ENCODE measurements around the gene BST2.

BST2 gene

DNA sequence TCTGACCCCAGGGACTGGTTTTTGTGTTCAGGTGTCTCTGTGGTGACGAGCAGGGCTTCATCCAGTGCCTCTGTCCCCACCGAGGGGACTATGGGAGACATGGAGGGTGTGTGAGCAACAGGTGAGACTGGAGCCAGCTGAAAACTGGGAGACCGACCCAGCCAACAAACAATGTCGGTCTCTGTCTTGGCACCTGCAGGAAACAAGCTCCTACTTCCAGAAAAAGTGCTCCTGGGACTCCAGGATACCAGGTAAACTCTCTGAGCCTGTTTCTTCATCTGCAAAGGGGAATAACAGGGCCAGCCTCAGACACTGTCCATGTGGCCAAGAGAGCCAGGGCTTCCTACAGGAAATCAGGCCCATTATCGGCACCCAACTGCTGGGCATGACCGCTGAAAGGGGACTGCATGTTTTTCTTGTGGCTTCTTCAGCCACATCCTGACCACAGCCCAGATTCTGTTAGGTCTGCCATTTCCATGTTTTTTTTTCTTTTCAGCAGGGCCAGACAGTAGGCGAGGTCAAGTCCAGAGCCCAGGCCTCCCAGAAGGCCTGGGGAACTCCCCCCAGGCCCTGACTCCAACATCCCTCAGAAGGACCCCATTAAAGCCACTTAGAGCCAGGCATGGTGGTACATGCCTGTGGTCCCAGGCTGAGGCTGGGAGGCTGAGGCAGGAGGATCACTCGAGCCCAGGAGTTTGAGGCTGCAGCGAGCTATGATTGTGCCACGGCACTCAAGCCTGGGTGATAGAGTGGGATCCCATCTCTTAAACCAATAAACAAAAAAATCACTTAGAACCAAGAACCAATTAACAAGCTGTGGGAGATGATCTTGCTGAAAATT is 836 bp upstream of the BST2 start:
- H3K27ac ChIP-seq = peak overlapping the region; percentile 67
- TF ChIP-seq ZFX (IDR thresholded peaks at IDR 0.05; ENCODE audit: borderline replicate concordance) = no peak
- no peak for TF ChIP-seq CTCF (IDR thresholded peaks at IDR 0.05)

DNA sequence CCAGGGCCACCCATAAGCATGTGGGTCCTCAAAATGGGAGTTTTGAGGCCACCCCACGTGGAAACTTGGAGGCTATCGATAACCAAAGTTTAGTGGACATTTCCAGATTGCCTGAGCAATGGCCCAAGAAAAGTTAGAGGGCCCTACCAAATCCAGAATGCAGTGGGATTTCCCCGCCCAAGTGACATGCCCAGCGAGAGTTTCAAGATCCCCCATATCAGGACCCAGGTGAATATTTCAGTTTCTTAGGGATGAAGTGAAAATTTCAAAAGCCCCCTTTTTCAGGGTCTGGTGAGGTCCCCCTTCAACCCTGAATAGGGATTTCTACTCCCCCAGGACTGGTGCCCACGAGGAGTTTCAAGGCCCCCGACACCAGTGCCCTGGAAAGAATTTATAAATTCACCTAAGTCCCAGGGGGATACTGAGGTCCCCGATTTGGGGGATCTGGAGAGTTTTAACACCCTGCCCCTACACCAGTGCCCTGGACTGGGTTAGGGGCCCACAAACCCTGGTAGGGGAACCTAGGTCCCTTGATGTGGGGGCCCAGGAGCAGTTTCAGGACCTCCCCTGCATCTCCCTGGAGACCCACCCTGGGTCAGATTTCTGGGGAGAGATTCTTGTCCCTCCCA is 695 bp downstream of the BST2 start:
- TF ChIP-seq ZFX (IDR thresholded peaks at IDR 0.05; ENCODE audit: borderline replicate concordance) (no peak), CTCF (IDR thresholded peaks at IDR 0.05) (no peak)
- H3K27ac ChIP-seq = peak overlapping the region; percentile 67

- no peak overlapping the region for H3K27ac ChIP-seq
- TF ChIP-seq ZFX (IDR thresholded peaks at IDR 0.05; ENCODE audit: borderline replicate concordance) = no peak
- TF ChIP-seq CTCF (IDR thresholded peaks at IDR 0.05) = no peak
These were observed 1.4 kb downstream of the BST2 start for GRCh38 chr19:17404015-17404414.

DNA sequence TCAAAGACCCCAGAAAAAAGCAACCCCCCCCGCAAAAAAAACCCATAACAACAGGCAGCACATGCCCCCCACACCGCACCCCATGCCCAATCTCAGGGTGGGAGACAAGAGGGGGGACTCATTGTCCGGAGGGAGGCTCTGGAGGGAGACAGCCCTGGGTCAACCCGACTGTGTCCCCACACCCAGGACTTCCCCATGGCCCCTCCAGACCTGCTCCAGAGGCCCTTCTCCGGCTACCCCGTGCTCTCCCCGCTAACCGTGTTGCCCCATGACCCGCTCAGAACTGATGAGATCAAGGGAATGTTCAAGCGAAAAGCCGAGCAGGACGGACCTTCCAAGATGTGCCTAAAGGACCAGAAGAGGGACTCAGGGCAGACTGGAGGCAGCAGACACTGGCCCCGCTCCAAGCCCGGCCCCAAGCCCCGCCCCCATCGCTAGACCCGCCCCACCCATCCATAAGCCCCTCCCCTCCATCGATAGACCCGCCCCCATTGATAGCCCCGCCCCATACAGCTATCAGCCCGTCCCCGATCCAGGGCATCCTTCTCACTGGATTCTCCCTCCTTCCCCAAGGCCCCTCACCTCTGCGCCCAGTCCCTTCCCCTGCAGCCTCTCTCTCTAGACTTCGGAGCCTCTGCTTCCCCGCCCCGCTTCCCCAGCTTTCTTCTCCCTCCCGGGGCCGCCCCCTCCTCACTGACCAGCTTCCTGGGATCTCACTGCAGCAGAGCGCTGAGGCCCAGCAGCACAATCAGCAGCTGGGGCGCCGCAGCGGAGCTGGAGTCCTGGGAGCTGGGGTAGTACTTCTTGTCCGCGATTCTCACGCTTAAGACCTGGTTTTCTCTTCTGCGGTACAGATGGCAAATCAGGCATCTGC is 2.2 kb downstream of the BST2 start:
- H3K27ac ChIP-seq = no peak overlapping the region
- TF ChIP-seq ZFX (IDR thresholded peaks at IDR 0.05; ENCODE audit: borderline replicate concordance) (no peak), CTCF (IDR thresholded peaks at IDR 0.05) (no peak)

DNA sequence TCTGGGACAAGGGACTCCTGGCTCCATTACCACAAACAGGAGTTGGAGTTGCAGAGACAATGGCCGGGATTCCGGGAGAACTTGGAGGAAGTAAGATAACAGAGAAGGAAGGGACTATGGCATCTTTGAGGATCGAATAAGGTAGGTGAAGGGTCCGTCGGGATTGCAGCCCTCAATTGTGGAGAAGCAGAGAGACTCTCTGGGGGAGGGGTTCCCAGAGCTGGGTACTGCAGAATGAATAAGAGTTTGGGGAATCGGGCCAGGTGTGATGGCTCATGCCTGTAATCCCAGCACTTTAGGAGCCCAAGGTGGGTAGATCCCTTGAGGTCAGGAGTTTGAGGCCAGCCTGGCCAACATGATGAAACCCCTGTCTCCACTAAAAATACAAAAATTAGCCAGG is 3.8 kb downstream of the BST2 start:
- H3K27ac ChIP-seq = no peak overlapping the region
- no peak for TF ChIP-seq CTCF (IDR thresholded peaks at IDR 0.05)
- TF ChIP-seq ZFX (IDR thresholded peaks at IDR 0.05; ENCODE audit: borderline replicate concordance) = no peak

- H3K27ac ChIP-seq = no peak overlapping the region
- TF ChIP-seq ZFX (IDR thresholded peaks at IDR 0.05; ENCODE audit: borderline replicate concordance) (no peak), CTCF (IDR thresholded peaks at IDR 0.05) (no peak)
These were observed 6.4 kb downstream of the BST2 start for GRCh38 chr19:17398902-17399527.
